WTC11 (cell line): ENCODE measurements around the gene BBS12. TPM values are rescaled to one million over a fixed set of nuclear protein-coding genes. Genes with fewer than 3 reads are reported as not detected.

Experiments used
- ATAC-seq: fragments of 200-7000 bp; cut with Tn5 transposase; 2 replicates; pipeline ENCODE4 v1.10.0; 2021; ENCODE audit warnings: mild to moderate bottlenecking, moderate library complexity
- CTCF ChIA-PET: fragments of 300-600 bp; sonication (Branson Sonifier 250); formaldehyde crosslinking; loops from one replicate; lab custom pipeline; 2021; ENCODE audit warnings: antibody characterized with exemption; lab: Charles Lee
- POLR2A ChIA-PET: fragments of 350-600 bp; sonication (Branson Sonifier 250); formaldehyde crosslinking; loops from one replicate; lab custom pipeline; 2021; ENCODE audit warnings: antibody characterized with exemption; lab: Charles Lee
- DNase-seq: peaks from one replicate; pipeline ENCODE4 v3.0.0; 2021; ENCODE audit warnings: low spot score
- H3K27ac Mint-ChIP-seq: 2 replicates; pipeline ENCODE4 v1.8.0; 2021; ENCODE audit warnings: mixed read lengths
- H3K27me3 Mint-ChIP-seq: 2 replicates; pipeline ENCODE4 v1.8.0; 2021; ENCODE audit warnings: low read depth, mild to moderate bottlenecking, moderate library complexity, mixed read lengths
- H3K36me3 Mint-ChIP-seq: 2 replicates; pipeline ENCODE4 v1.8.0; 2021; ENCODE audit warnings: mixed read lengths
- H3K4me1 Mint-ChIP-seq: 2 replicates; pipeline ENCODE4 v1.8.0; 2022; ENCODE audit warnings: mixed read lengths
- H3K4me3 Mint-ChIP-seq: 2 replicates; pipeline ENCODE4 v1.8.0; 2021; ENCODE audit warnings: mild to moderate bottlenecking, moderate library complexity, mixed read lengths
- H3K9me3 Mint-ChIP-seq: 2 replicates; pipeline ENCODE4 v1.8.0; 2021; ENCODE audit warnings: mixed read lengths
- AFF4 ChIP-seq: sonication (generic); formaldehyde crosslinking; IDR thresholded peaks from 2 replicates; pipeline ENCODE4 v1.8.1; 2023; ENCODE audit warnings: mild to moderate bottlenecking, missing genetic modification reagents, borderline replicate concordance
- ESRRA ChIP-seq: sonication (generic); formaldehyde crosslinking; IDR thresholded peaks from 2 replicates; pipeline ENCODE4 v1.8.1; 2022; ENCODE audit warnings: mild to moderate bottlenecking, missing genetic modification reagents, borderline replicate concordance
- NFE2L1 ChIP-seq: sonication (generic); formaldehyde crosslinking; IDR thresholded peaks from 2 replicates; pipeline ENCODE4 v1.8.1; 2023; ENCODE audit warnings: missing genetic modification reagents
- NR2C2 ChIP-seq: sonication (generic); formaldehyde crosslinking; IDR thresholded peaks from 2 replicates; pipeline ENCODE4 v1.8.0; 2022; ENCODE audit warnings: mild to moderate bottlenecking, missing genetic modification reagents
- NR3C1 ChIP-seq: sonication (generic); formaldehyde crosslinking; conservative IDR thresholded peaks from 2 replicates; pipeline ENCODE4 v1.8.1; 2023; ENCODE audit warnings: low read depth, mild to moderate bottlenecking, missing genetic modification reagents
- OVOL2 ChIP-seq: fragments of 250-450 bp; sonication (Bioruptor Pico); IDR thresholded peaks from 2 replicates; pipeline ENCODE4 v1.9.0; 2021; ENCODE audit warnings: mild to moderate bottlenecking, borderline replicate concordance
- RELA ChIP-seq: sonication (generic); formaldehyde crosslinking; IDR thresholded peaks from 2 replicates; pipeline ENCODE4 v1.8.1; 2022; ENCODE audit warnings: missing genetic modification reagents, mild to moderate bottlenecking, borderline replicate concordance
- STAT6 ChIP-seq: sonication (generic); formaldehyde crosslinking; conservative IDR thresholded peaks from 2 replicates; pipeline ENCODE4 v1.8.1; 2023; ENCODE audit warnings: mild to moderate bottlenecking, low read depth, missing genetic modification reagents, moderate library complexity
- TCF7 ChIP-seq: sonication (generic); formaldehyde crosslinking; IDR thresholded peaks from 2 replicates; pipeline ENCODE4 v1.8.0; 2022; ENCODE audit warnings: mild to moderate bottlenecking, low read depth, missing genetic modification reagents, moderate library complexity
- ZNF121 ChIP-seq: sonication (generic); formaldehyde crosslinking; IDR thresholded peaks from 2 replicates; pipeline ENCODE4 v1.8.0; 2023; ENCODE audit warnings: missing genetic modification reagents
- ZNF219 ChIP-seq: sonication (generic); formaldehyde crosslinking; IDR thresholded peaks from 2 replicates; pipeline ENCODE4 v1.8.0; 2023; ENCODE audit warnings: missing genetic modification reagents, mild to moderate bottlenecking, borderline replicate concordance
- ZNF671 ChIP-seq: fragments of 250-450 bp; sonication (Bioruptor Pico); IDR thresholded peaks from 2 replicates; pipeline ENCODE4 v1.8.0; 2021; ENCODE audit warnings: mild to moderate bottlenecking
- total RNA-seq: library from RNA; stranded (reverse); gene quantifications from 3 replicates; pipeline ENCODE4 v1.2.3, GENCODE V29; 2021
- TF ChIP-seq, protein P1 (sequence below): sonication (generic); formaldehyde crosslinking; IDR thresholded peaks from 2 replicates; pipeline ENCODE4 v1.8.0; 2022; ENCODE audit warnings: missing genetic modification reagents
- TF ChIP-seq, protein P2 (sequence below): sonication (generic); formaldehyde crosslinking; IDR thresholded peaks from 2 replicates; pipeline ENCODE4 v1.8.0; 2022; ENCODE audit warnings: mild to moderate bottlenecking, missing genetic modification reagents
- TF ChIP-seq, protein P3 (sequence below): sonication (generic); formaldehyde crosslinking; IDR thresholded peaks from 2 replicates; pipeline ENCODE4 v1.8.0; 2022; ENCODE audit warnings: mild to moderate bottlenecking, missing genetic modification reagents
- TF ChIP-seq, protein P4 (sequence below): fragments of 250-450 bp; sonication (Bioruptor Pico); conservative IDR thresholded peaks from 2 replicates; pipeline ENCODE4 v1.9.0; 2021; ENCODE audit warnings: mild to moderate bottlenecking

BBS12 gene
- total RNA-seq, 1 experiment from 2014 or later: 2.7 TPM

DNA sequence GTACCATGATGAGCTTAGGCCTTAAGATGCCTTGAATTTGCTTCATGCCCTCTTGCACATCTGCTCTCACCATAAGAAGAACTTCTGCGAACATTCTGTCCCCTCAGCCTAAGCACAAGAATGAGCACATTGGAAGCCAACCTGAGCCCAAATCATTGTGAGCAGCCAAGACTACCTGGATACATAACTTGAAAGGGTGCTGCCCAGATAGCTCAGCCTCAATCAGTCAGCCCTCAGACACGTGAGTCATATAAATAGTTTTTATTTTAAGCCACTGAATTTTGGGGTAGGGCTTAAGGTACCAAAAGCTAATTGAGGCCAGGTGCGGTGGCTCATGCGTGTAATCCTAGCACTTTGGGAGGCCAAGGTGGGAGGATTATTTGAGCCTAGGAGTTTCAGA is 27.5 kb upstream of the BBS12 start:
- CTCF ChIA-PET: interaction anchor here (2.3 kb wide), 1 partner anchor 12 kb away, joined by 7 read pairs; no protein-coding TSS in a partner anchor
- no peak for ATAC-seq
- Mint-ChIP-seq H3K27me3 (no peaks in the 10 kb centered on the region), H3K27ac (no peak overlapping the region), H3K36me3 (no peaks in the 10 kb centered on the region), H3K4me3 (no peak overlapping the region)
- POLR2A ChIA-PET: no interaction called here
- TF ChIP-seq ESRRA (CRISPR knock-in tag): no peak
- no peak for TF ChIP-seq NR3C1 (CRISPR knock-in tag)
- no peak for TF ChIP-seq ZNF671 (CRISPR knock-in tag)
- TF ChIP-seq, protein P1, sequence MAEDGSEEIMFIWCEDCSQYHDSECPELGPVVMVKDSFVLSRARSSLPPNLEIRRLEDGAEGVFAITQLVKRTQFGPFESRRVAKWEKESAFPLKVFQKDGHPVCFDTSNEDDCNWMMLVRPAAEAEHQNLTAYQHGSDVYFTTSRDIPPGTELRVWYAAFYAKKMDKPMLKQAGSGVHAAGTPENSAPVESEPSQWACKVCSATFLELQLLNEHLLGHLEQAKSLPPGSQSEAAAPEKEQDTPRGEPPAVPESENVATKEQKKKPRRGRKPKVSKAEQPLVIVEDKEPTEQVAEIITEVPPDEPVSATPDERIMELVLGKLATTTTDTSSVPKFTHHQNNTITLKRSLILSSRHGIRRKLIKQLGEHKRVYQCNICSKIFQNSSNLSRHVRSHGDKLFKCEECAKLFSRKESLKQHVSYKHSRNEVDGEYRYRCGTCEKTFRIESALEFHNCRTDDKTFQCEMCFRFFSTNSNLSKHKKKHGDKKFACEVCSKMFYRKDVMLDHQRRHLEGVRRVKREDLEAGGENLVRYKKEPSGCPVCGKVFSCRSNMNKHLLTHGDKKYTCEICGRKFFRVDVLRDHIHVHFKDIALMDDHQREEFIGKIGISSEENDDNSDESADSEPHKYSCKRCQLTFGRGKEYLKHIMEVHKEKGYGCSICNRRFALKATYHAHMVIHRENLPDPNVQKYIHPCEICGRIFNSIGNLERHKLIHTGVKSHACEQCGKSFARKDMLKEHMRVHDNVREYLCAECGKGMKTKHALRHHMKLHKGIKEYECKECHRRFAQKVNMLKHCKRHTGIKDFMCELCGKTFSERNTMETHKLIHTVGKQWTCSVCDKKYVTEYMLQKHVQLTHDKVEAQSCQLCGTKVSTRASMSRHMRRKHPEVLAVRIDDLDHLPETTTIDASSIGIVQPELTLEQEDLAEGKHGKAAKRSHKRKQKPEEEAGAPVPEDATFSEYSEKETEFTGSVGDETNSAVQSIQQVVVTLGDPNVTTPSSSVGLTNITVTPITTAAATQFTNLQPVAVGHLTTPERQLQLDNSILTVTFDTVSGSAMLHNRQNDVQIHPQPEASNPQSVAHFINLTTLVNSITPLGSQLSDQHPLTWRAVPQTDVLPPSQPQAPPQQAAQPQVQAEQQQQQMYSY (CRISPR knock-in tag): no peak
- TF ChIP-seq, all 79 proteins: peak for 0
- Mint-ChIP-seq H3K9me3 (no peaks in the 10 kb centered on the region), H3K4me1 (peaks cover 3% of the 10 kb centered on the region)
- no peak for DNase-seq

GRCh38 chr4:122705547-122706117 is 26.9 kb upstream of the BBS12 start:
- no peaks in the 10 kb centered on the region for H3K36me3 Mint-ChIP-seq
- ChIA-PET CTCF (interaction anchor here (2.3 kb wide), 1 partner anchor 12 kb away, joined by 7 read pairs; no protein-coding TSS in a partner anchor), POLR2A (no interaction called here)
- ATAC-seq (no peak), DNase-seq (no peak)
- H3K9me3 Mint-ChIP-seq: no peaks in the 10 kb centered on the region
- H3K27ac Mint-ChIP-seq: no peak overlapping the region
- H3K4me1 Mint-ChIP-seq: peaks cover 9% of the 10 kb centered on the region
- H3K4me3 Mint-ChIP-seq: no peak overlapping the region
- no peaks in the 10 kb centered on the region for H3K27me3 Mint-ChIP-seq
- TF ChIP-seq NR2C2 (no peak), ZNF121 (CRISPR knock-in tag) (no peak), TCF7 (no peak), ESRRA (CRISPR knock-in tag) (no peak), RELA (CRISPR knock-in tag) (no peak), OVOL2 (CRISPR knock-in tag) (no peak), ZNF219 (CRISPR knock-in tag) (no peak), STAT6 (CRISPR knock-in tag) (no peak), AFF4 (CRISPR knock-in tag) (no peak), NFE2L1 (CRISPR knock-in tag) (no peak)
- TF ChIP-seq, protein P2, sequence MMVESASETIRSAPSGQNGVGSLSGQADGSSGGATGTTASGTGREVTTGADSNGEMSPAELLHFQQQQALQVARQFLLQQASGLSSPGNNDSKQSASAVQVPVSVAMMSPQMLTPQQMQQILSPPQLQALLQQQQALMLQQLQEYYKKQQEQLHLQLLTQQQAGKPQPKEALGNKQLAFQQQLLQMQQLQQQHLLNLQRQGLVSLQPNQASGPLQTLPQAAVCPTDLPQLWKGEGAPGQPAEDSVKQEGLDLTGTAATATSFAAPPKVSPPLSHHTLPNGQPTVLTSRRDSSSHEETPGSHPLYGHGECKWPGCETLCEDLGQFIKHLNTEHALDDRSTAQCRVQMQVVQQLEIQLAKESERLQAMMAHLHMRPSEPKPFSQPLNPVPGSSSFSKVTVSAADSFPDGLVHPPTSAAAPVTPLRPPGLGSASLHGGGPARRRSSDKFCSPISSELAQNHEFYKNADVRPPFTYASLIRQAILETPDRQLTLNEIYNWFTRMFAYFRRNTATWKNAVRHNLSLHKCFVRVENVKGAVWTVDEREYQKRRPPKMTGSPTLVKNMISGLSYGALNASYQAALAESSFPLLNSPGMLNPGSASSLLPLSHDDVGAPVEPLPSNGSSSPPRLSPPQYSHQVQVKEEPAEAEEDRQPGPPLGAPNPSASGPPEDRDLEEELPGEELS (CRISPR knock-in tag): no peak
- TF ChIP-seq, protein P3, sequence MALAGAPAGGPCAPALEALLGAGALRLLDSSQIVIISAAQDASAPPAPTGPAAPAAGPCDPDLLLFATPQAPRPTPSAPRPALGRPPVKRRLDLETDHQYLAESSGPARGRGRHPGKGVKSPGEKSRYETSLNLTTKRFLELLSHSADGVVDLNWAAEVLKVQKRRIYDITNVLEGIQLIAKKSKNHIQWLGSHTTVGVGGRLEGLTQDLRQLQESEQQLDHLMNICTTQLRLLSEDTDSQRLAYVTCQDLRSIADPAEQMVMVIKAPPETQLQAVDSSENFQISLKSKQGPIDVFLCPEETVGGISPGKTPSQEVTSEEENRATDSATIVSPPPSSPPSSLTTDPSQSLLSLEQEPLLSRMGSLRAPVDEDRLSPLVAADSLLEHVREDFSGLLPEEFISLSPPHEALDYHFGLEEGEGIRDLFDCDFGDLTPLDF: no peak
- TF ChIP-seq, protein P4, sequence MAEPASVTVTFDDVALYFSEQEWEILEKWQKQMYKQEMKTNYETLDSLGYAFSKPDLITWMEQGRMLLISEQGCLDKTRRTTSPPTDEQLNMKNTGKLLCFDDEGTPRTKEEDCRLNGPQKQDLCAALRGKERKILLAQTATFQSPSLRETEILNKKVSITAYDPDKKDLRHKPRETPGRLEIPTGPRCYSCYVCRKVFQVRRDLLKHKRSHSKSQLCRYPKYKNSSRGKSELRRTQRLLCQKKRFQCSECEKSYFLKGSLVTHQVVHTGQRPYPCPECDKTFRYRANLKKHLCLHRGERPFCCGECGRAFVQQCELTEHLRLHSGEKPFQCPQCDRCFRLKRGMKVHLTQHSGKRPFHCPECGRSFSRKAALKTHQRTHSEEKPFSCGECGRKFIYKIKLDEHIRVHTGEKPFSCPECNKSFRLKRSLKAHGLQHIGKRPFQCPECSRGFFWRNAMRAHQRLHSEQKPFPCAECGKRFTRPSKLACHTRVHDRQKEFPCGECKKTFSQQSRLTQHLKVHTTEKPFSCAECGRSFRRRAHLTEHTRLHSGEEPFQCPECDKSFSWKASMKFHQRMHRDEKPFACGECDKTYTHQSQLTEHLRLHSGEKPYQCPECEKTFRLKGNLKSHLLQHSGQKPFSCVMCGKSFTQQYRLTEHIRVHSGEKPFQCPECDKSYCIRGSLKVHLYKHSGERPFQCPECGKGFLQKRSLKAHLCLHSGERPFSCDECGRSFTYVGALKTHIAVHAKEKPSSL (CRISPR knock-in tag): no peak
